Fibroblast of pulmonary artery (primary cell): ENCODE results near the gene AIP.
"Not testable (repeated sequence)": the region's sequence is repeated elsewhere in the genome, so short reads cannot be mapped to it uniquely, and the experiment has no call there.

Source experiments
- DNase-seq: peaks from one replicate; pipeline ENCODE4 v3.0.0-alpha.2; 2010; ENCODE audit warnings: low read depth
- H3K4me3 ChIP-seq: replicated peaks from 2 replicates; pipeline ENCODE4 v1.5.1; 2011; ENCODE audit warnings: low read depth, mild to moderate bottlenecking, control low read depth, low read length, moderate library complexity
- TF ChIP-seq, protein P1 (sequence below): IDR thresholded peaks from 2 replicates; pipeline ENCODE4 v1.5.1; 2011; ENCODE audit warnings: mild to moderate bottlenecking, control low read depth, low read length, inconsistent platforms; ENCODE audit errors: missing control alignments

AIP gene

DNA sequence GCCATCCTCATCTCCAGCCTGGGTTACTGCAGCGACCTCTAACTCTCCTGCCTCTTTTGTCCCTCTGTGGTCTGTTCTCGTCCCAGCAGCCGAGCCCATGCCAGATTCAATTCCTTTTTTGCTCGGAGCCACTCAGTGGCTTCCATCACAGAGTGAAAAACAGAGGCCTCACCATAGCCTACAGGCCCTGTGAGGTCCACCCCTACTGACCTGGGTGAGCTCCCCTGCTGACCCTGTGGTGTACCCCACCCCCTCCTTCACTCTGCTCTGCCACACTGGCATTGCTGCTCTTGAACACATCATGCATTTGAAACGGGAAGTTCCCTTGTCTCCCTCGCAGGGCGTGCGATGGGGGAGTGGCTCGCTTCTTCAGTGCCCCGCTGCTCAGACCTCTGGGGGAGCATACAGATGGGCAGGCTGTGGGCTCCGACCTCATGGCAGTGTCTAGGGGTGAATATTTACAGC is 2.1 kb downstream of the AIP start:
- H3K4me3 ChIP-seq = no peak overlapping the region
- no peak for DNase-seq
- TF ChIP-seq, protein P1, sequence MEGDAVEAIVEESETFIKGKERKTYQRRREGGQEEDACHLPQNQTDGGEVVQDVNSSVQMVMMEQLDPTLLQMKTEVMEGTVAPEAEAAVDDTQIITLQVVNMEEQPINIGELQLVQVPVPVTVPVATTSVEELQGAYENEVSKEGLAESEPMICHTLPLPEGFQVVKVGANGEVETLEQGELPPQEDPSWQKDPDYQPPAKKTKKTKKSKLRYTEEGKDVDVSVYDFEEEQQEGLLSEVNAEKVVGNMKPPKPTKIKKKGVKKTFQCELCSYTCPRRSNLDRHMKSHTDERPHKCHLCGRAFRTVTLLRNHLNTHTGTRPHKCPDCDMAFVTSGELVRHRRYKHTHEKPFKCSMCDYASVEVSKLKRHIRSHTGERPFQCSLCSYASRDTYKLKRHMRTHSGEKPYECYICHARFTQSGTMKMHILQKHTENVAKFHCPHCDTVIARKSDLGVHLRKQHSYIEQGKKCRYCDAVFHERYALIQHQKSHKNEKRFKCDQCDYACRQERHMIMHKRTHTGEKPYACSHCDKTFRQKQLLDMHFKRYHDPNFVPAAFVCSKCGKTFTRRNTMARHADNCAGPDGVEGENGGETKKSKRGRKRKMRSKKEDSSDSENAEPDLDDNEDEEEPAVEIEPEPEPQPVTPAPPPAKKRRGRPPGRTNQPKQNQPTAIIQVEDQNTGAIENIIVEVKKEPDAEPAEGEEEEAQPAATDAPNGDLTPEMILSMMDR = no peak

DNA sequence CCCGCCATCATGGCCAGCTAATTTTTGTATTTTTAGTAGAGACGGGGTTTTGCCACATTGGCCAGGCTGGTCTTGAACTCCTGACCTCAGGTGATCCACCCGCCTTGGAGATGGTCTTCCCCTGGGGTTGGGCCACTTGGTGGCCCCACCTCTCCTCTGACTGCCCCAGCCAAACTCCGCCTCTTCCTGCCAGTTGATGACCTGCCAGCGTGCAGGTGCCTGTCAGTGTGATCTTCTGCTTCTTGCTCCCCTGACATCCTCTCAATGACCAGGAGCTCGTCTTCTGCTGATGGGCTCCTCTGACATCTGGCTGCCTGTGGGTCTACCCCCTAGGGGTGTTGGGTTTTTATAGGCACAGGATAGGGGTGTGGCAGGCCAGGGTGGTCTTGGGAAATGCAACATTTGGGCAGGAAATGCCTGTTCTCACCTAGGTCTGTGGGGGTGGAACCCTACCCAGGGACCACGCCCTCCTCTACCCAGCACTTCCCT is 3.1 kb downstream of the AIP start:
- DNase-seq, H3K4me3 ChIP-seq: not testable (repeated sequence)

DNA sequence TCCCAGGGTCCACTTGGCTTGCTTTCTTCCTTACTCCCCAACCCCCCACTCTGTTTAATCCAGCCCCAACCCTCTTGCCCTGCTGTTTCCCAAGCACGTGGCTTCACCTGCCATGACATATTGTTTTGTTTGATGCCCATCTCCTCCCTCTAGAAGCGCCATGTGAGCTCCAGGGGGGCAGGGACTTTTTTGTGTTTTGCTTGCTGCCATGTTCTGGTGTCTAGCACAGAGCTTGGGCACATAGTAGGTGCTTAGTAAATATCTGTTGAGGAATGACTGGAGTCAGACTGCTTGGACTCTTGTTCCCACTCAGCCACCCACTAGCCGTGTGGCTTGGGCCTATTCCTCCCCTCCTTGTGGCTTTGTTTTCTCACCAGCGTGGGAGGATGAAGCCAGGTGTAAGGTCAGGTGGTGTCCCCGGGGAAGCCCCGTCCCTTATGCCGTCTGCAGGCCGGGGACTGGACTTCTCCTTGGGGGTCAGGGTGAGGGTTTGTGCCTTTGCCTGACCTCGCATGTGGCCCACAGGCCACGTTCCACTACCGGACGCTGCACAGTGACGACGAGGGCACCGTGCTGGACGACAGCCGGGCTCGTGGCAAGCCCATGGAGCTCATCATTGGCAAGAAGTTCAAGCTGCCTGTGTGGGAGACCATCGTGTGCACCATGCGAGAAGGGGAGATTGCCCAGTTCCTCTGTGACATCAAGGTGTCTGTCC is 3.8 kb downstream of the AIP start:
- H3K4me3 ChIP-seq = no peak overlapping the region
- TF ChIP-seq, protein P1 = no peak
- no peak for DNase-seq

DNA sequence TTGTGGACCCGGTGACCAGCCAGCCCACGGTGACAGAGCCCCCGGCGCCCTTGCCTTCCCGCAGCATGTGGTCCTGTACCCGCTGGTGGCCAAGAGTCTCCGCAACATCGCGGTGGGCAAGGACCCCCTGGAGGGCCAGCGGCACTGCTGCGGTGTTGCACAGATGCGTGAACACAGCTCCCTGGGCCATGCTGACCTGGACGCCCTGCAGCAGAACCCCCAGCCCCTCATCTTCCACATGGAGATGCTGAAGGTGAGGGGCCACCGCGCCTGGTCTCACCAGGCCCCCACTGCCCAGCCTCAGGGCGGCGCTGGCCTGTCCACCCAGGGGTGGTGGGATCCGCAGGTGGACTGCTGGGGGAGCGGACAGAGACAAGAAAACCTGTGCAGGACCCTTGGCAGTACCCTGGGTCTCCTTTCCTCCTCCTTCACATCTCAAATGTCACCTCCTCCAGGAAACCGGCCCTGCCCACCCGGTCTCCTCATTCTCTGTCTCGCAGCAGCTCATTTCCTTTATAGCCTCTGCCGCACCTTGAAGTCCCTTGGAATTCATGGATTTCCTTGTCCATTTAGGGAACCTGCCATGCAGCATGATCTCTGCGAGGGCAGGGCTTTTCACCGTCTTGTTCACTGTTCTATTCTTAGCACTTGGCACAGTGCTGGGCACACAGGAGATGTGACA is 6.5 kb downstream of the AIP start:
- TF ChIP-seq, protein P1 = no peak
- DNase-seq = no peak
- H3K4me3 ChIP-seq = no peak overlapping the region

DNA sequence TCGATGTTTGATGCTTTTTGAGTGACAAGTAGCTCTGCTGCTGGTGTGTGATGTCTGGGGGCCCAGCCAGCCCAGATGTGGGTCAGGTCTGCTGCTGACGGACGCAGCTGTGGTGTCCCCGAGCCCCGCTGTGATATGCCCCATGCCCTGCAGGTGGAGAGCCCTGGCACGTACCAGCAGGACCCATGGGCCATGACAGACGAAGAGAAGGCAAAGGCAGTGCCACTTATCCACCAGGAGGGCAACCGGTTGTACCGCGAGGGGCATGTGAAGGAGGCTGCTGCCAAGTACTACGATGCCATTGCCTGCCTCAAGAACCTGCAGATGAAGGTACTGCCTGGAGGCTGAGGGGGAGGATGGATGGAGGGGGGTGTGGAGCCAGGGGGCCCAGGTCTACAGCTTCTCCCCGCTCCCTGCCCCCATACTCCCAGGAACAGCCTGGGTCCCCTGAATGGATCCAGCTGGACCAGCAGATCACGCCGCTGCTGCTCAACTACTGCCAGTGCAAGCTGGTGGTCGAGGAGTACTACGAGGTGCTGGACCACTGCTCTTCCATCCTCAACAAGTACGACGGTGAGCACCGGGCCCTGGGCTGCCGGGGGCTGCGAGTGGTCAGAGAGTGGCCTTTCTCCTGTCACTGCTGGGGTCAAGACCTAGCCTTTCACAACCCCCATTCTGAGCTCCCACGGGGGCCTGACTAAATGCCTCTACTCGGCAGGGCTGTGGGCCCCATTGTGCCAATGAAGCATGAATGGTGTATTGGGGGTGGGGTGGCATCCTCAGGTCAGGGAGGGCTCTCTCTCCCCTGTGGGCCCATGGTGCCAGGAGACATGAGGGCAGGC is 7.3 kb downstream of the AIP start:
- H3K4me3 ChIP-seq = no peak overlapping the region
- TF ChIP-seq, protein P1 = no peak
- DNase-seq = no peak

DNA sequence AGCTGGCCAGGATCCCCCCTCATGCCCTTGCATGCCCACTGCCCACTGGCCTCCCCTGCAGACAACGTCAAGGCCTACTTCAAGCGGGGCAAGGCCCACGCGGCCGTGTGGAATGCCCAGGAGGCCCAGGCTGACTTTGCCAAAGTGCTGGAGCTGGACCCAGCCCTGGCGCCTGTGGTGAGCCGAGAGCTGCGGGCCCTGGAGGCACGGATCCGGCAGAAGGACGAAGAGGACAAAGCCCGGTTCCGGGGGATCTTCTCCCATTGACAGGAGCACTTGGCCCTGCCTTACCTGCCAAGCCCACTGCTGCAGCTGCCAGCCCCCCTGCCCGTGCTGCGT is 7.9 kb downstream of the AIP start:
- H3K4me3 ChIP-seq = no peak overlapping the region
- no peak for DNase-seq
- TF ChIP-seq, protein P1 = no peak

DNA sequence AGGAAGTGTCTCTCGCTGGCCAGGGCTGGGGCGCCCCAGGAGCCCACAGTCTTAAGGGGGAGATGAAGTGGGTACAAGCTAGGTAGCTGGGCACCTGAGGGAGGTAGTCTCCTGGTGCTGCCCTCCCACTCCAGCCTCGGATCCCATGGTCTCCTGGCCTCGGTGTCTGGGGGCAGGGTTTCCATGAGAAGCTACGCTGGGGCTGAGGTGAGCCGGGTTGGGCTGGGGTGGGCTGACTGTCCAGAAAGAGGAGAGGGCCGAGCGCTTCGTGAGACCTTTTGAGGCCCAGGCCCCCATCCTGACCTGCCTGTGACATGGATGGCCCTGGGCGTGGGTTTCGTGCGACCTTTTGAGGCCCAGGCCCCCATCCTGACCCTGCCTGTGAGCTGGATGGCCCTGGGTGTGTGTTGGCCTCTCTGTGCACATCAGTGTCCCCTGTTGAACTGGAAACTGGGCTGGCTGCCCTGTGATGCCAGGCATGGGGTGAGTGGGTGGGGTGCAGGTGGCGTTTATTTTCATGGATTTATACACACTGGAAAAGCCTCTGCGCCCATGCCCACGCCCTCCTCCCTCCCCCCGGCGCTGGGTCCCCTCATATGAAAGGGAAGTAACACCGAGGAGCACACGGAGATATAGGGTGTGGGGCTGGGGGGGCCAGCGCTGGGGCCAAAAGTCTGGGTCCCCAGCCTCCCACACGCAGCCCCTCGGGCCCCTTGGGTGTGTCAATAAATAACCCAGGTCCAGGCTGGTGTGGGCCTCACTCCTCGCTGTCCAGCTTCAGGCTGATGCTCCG is 8.6 kb downstream of the AIP start:
- DNase-seq = no peak
- H3K4me3 ChIP-seq = no peak overlapping the region
- TF ChIP-seq, protein P1 = no peak
